ENCODE measurements around the gene SYNGR1.

The SYNGR1 gene

GRCh38 chr22:39363751-39364515 lies 14.1 kb downstream of the SYNGR1 start:
- H3K27me3 ChIP-seq (ENCODE audit: control insufficient read depth, insufficient read depth, low read length), result no peaks in the 10 kb centered on the region
- H3K4me1 ChIP-seq (ENCODE audit: control insufficient read depth, insufficient read depth, low read length), result peaks cover 42% of the 10 kb centered on the region
- no peak overlapping the region for H3K9ac ChIP-seq (ENCODE audit: low read length)
- no peaks in the 10 kb centered on the region for H3K9me3 ChIP-seq (ENCODE audit: control insufficient read depth, insufficient read depth, low read depth, low read length)
- H3K27ac ChIP-seq (ENCODE audit: low read depth, low read length), result no peak overlapping the region
- no peaks in the 10 kb centered on the region for H3K36me3 ChIP-seq (ENCODE audit: control insufficient read depth, insufficient read depth, low read length)
- H3K4me3 ChIP-seq (ENCODE audit: low read depth, low read length), result no peak overlapping the region

GRCh38 chr22:39364714-39365491 lies 15.1 kb downstream of the SYNGR1 start:
- Histone ChIP-seq H3K9me3 (ENCODE audit: control insufficient read depth, insufficient read depth, low read depth, low read length) (no peaks in the 10 kb centered on the region), H3K9ac (ENCODE audit: low read length) (no peak overlapping the region), H3K27ac (ENCODE audit: low read depth, low read length) (no peak overlapping the region), H3K4me1 (ENCODE audit: control insufficient read depth, insufficient read depth, low read length) (peaks cover 39% of the 10 kb centered on the region), H3K27me3 (ENCODE audit: control insufficient read depth, insufficient read depth, low read length) (no peaks in the 10 kb centered on the region), H3K4me3 (ENCODE audit: low read depth, low read length) (no peak overlapping the region), H3K36me3 (ENCODE audit: control insufficient read depth, insufficient read depth, low read length) (no peaks in the 10 kb centered on the region)

- Histone ChIP-seq H3K36me3 (ENCODE audit: control insufficient read depth, insufficient read depth, low read length) (no peaks in the 10 kb centered on the region), H3K9me3 (ENCODE audit: control insufficient read depth, insufficient read depth, low read depth, low read length) (no peaks in the 10 kb centered on the region), H3K4me3 (ENCODE audit: low read depth, low read length) (no peak overlapping the region), H3K27me3 (ENCODE audit: control insufficient read depth, insufficient read depth, low read length) (no peaks in the 10 kb centered on the region), H3K27ac (ENCODE audit: low read depth, low read length) (no peak overlapping the region), H3K9ac (ENCODE audit: low read length) (no peak overlapping the region), H3K4me1 (ENCODE audit: control insufficient read depth, insufficient read depth, low read length) (peaks cover 34% of the 10 kb centered on the region)
Measured at GRCh38 chr22:39365492-39365780, 15.6 kb downstream of the SYNGR1 start.

DNA sequence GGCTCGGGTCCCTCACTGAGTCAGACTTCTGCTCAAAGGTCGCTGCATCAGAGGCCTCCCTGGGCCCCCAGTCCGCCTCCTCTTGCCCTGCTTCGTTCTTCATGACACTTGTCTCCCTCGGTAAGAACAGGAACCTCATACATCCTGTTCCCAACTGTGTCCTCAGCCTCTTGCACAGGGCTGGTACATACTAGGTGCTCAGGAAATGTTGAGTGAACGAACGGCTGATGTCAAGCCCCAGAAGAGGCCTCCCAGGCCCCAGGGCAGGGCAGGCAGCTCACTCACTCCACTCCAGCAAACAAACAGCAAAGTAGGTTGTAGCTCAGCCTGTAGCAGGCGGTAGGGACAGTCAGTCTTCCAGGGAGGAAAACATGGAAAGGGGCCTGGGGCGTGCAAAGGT lies 17.2 kb downstream of the SYNGR1 start:
- no peak overlapping the region for H3K4me3 ChIP-seq (ENCODE audit: low read depth, low read length)
- no peak overlapping the region for H3K9ac ChIP-seq (ENCODE audit: low read length)
- no peaks in the 10 kb centered on the region for H3K36me3 ChIP-seq (ENCODE audit: control insufficient read depth, insufficient read depth, low read length)
- H3K9me3 ChIP-seq (ENCODE audit: control insufficient read depth, insufficient read depth, low read depth, low read length), result peaks cover 7% of the 10 kb centered on the region
- H3K4me1 ChIP-seq (ENCODE audit: control insufficient read depth, insufficient read depth, low read length), result peaks cover 26% of the 10 kb centered on the region
- no peak overlapping the region for H3K27ac ChIP-seq (ENCODE audit: low read depth, low read length)
- no peaks in the 10 kb centered on the region for H3K27me3 ChIP-seq (ENCODE audit: control insufficient read depth, insufficient read depth, low read length)

DNA sequence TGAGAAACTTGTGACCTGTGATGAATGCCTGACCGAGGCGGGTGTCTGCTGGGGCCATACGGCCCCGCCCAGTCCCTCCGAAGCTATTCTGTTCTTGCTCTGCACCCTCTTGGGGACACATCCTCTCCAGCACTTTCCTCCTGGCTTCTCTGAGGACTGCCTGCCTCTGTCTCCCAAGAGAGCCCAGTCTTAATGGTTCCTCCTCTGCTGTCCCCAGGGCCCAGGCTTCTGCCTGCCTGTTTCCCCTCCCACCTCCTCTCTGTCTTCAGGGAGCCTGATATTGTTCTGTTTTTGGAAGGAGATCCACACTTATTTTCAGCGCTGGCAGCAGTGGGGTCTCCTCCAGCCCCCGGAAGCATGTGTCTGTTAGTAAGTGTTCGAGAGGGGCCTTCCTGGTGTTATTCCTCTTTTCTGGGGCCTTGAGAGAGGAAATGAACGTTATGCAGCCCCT lies 18.7 kb downstream of the SYNGR1 start:
- H3K9ac ChIP-seq (ENCODE audit: low read length), result no peak overlapping the region
- H3K4me1 ChIP-seq (ENCODE audit: control insufficient read depth, insufficient read depth, low read length), result peaks cover 11% of the 10 kb centered on the region; the same call in 1 of the 2 replicates
- H3K4me3 ChIP-seq (ENCODE audit: low read depth, low read length), result no peak overlapping the region
- peaks cover 11% of the 10 kb centered on the region for H3K9me3 ChIP-seq (ENCODE audit: control insufficient read depth, insufficient read depth, low read depth, low read length)
- no peaks in the 10 kb centered on the region for H3K27me3 ChIP-seq (ENCODE audit: control insufficient read depth, insufficient read depth, low read length)
- H3K36me3 ChIP-seq (ENCODE audit: control insufficient read depth, insufficient read depth, low read length), result no peaks in the 10 kb centered on the region
- no peak overlapping the region for H3K27ac ChIP-seq (ENCODE audit: low read depth, low read length)

- peaks cover 9% of the 10 kb centered on the region for H3K4me1 ChIP-seq (ENCODE audit: control insufficient read depth, insufficient read depth, low read length)
- no peaks in the 10 kb centered on the region for H3K36me3 ChIP-seq (ENCODE audit: control insufficient read depth, insufficient read depth, low read length)
- H3K9ac ChIP-seq (ENCODE audit: low read length), result no peak overlapping the region
- H3K4me3 ChIP-seq (ENCODE audit: low read depth, low read length), result no peak overlapping the region
- H3K27ac ChIP-seq (ENCODE audit: low read depth, low read length), result no peak overlapping the region
- peaks cover 11% of the 10 kb centered on the region for H3K9me3 ChIP-seq (ENCODE audit: control insufficient read depth, insufficient read depth, low read depth, low read length)
- H3K27me3 ChIP-seq (ENCODE audit: control insufficient read depth, insufficient read depth, low read length), result no peaks in the 10 kb centered on the region
Measured at GRCh38 chr22:39369186-39369585, 19.4 kb downstream of the SYNGR1 start.

GRCh38 chr22:39369586-39369985 lies 19.8 kb downstream of the SYNGR1 start:
- Histone ChIP-seq H3K4me1 (ENCODE audit: control insufficient read depth, insufficient read depth, low read length) (peaks cover 11% of the 10 kb centered on the region), H3K27me3 (ENCODE audit: control insufficient read depth, insufficient read depth, low read length) (no peaks in the 10 kb centered on the region), H3K4me3 (ENCODE audit: low read depth, low read length) (no peak overlapping the region), H3K27ac (ENCODE audit: low read depth, low read length) (no peak overlapping the region), H3K9me3 (ENCODE audit: control insufficient read depth, insufficient read depth, low read depth, low read length) (peaks cover 11% of the 10 kb centered on the region), H3K9ac (ENCODE audit: low read length) (no peak overlapping the region), H3K36me3 (ENCODE audit: control insufficient read depth, insufficient read depth, low read length) (no peaks in the 10 kb centered on the region)

DNA sequence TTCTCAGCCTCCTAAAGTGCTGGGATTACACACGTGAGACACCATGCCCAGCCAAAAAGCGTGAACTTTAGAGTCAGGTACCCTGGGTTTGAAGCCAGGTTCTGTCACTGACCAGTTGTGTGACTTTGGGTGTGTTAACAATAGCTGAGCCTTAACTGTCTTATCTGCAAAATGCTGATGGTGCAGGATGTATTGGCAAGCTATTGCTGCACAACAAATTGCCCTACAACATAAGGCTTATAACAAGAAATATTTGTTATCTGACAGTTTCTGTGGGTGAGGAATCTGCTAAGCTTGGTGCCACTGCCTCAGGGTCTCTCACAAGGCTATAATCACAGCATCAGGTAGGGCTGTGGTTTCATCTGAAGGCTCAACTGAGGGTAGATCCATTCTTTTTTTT lies 21.9 kb downstream of the SYNGR1 start:
- Histone ChIP-seq H3K36me3 (ENCODE audit: control insufficient read depth, insufficient read depth, low read length) (no peaks in the 10 kb centered on the region; the same call in 1 of the 2 replicates), H3K4me1 (ENCODE audit: control insufficient read depth, insufficient read depth, low read length) (peaks cover 9% of the 10 kb centered on the region), H3K27ac (ENCODE audit: low read depth, low read length) (no peak overlapping the region), H3K9me3 (ENCODE audit: control insufficient read depth, insufficient read depth, low read depth, low read length) (peaks cover 11% of the 10 kb centered on the region), H3K9ac (ENCODE audit: low read length) (no peak overlapping the region), H3K4me3 (ENCODE audit: low read depth, low read length) (no peak overlapping the region), H3K27me3 (ENCODE audit: control insufficient read depth, insufficient read depth, low read length) (no peaks in the 10 kb centered on the region)

DNA sequence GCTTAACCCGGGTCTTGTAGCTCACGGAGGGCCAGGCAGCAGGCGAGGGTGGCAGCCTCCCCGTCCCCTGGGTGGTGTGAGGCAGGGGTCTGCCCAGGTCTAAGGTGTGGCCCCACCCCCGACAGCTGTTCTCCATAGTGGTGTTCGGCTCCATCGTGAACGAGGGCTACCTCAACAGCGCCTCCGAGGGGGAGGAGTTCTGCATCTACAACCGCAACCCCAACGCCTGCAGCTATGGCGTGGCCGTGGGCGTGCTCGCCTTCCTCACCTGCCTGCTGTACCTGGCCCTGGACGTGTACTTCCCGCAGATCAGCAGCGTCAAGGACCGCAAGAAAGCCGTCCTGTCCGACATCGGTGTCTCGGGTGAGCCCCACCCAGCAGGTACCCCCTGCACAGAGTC lies 24.4 kb downstream of the SYNGR1 start:
- Histone ChIP-seq H3K4me3 (ENCODE audit: low read depth, low read length) (no peak overlapping the region), H3K9ac (ENCODE audit: low read length) (no peak overlapping the region), H3K9me3 (ENCODE audit: control insufficient read depth, insufficient read depth, low read depth, low read length) (peaks cover 11% of the 10 kb centered on the region), H3K27me3 (ENCODE audit: control insufficient read depth, insufficient read depth, low read length) (no peaks in the 10 kb centered on the region), H3K4me1 (ENCODE audit: control insufficient read depth, insufficient read depth, low read length) (peaks cover 9% of the 10 kb centered on the region), H3K27ac (ENCODE audit: low read depth, low read length) (no peak overlapping the region), H3K36me3 (ENCODE audit: control insufficient read depth, insufficient read depth, low read length) (peaks cover 7% of the 10 kb centered on the region)

DNA sequence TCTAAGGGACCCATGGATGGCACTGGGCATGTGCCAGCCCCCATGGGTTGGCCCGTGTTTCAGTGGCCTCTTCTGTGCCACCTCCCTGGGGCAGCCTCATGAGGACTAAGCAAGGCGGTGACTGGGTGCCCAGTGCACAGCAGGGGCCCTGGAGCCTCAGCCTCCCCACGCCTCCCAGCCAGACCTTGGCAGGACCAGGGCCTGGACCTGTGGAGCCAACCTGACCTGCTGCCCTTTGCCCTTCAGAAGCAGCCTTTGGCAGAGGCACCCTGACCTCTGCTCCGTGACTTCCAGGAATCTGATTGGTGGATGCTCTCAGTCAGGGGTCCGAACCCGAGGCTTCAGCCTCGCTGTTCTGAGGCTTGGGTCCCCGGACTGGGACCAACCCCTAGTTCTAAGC lies 25.0 kb downstream of the SYNGR1 start:
- Histone ChIP-seq H3K4me1 (ENCODE audit: control insufficient read depth, insufficient read depth, low read length) (peaks cover 9% of the 10 kb centered on the region), H3K4me3 (ENCODE audit: low read depth, low read length) (no peak overlapping the region)

DNA sequence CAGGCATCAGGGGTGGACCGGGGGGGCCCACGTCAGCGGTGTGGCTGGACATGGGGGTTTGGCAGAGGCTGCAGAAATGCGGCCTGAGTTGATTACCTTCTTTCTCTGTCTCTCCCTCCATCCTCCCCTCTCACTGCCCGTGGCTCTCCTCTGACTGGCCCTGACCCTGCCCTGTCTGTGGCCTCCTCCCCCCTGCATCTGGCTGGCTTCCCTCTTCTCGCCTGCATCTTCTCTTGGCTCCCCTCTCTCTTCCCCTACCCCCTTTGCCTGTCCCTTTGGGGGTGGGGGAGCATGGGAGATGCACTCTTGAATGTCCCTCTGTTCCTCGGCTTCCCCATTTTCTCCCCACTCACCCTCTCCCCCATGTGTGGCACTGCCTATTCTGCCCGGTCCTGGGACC lies 25.9 kb downstream of the SYNGR1 start:
- H3K27me3 ChIP-seq (ENCODE audit: control insufficient read depth, insufficient read depth, low read length), result no peaks in the 10 kb centered on the region
- no peak overlapping the region for H3K9ac ChIP-seq (ENCODE audit: low read length)
- H3K27ac ChIP-seq (ENCODE audit: low read depth, low read length), result no peak overlapping the region
- H3K4me1 ChIP-seq (ENCODE audit: control insufficient read depth, insufficient read depth, low read length), result peaks cover 9% of the 10 kb centered on the region
- peaks cover 11% of the 10 kb centered on the region for H3K9me3 ChIP-seq (ENCODE audit: control insufficient read depth, insufficient read depth, low read depth, low read length)
- H3K36me3 ChIP-seq (ENCODE audit: control insufficient read depth, insufficient read depth, low read length), result peaks cover 7% of the 10 kb centered on the region
- no peak overlapping the region for H3K4me3 ChIP-seq (ENCODE audit: low read depth, low read length)

More for the DNA sequence above, 25.0 kb downstream of the SYNGR1 start:
- Histone ChIP-seq H3K9ac (ENCODE audit: low read length) (no peak overlapping the region), H3K27ac (ENCODE audit: low read depth, low read length) (no peak overlapping the region), H3K9me3 (ENCODE audit: control insufficient read depth, insufficient read depth, low read depth, low read length) (peaks cover 11% of the 10 kb centered on the region), H3K27me3 (ENCODE audit: control insufficient read depth, insufficient read depth, low read length) (no peaks in the 10 kb centered on the region), H3K36me3 (ENCODE audit: control insufficient read depth, insufficient read depth, low read length) (peaks cover 7% of the 10 kb centered on the region)
